Fibroblast of lung (primary cell): ENCODE results near the gene ADRM1. TPM values are rescaled to one million over a fixed set of nuclear protein-coding genes. Genes with fewer than 3 reads are reported as not detected.

Source experiments
- DNase-seq, 2 donors: peaks; one replicate each; pipeline versions ENCODE4 v3.0.0 to v3.0.0-alpha.2; 2010; ENCODE audit warnings: low read depth in 2 of 2
- H2AFZ ChIP-seq: 2 replicates; pipeline ENCODE4 v1.5.1; 2012; ENCODE audit warnings: low read length, control low read depth, inconsistent platforms
- H3K27ac ChIP-seq: 2 replicates; pipeline ENCODE4 v1.5.1; 2011; ENCODE audit warnings: low read length, control low read depth; ENCODE audit not compliant: insufficient read depth
- H3K27me3 ChIP-seq: 2 replicates; pipeline ENCODE4 v1.5.1; 2011; ENCODE audit warnings: mild to moderate bottlenecking, low read length; ENCODE audit not compliant: control insufficient read depth, insufficient read depth
- H3K36me3 ChIP-seq: 2 replicates; pipeline ENCODE4 v1.5.1; 2011; ENCODE audit warnings: low read length; ENCODE audit not compliant: control insufficient read depth, insufficient read depth
- H3K4me1 ChIP-seq: 2 replicates; pipeline ENCODE4 v1.5.1; 2011; ENCODE audit warnings: low read length; ENCODE audit not compliant: control insufficient read depth, insufficient read depth; ENCODE audit errors: extremely low read depth
- H3K4me2 ChIP-seq: 2 replicates; pipeline ENCODE4 v1.5.1; 2011; ENCODE audit warnings: low read length, control low read depth; ENCODE audit not compliant: insufficient read depth; ENCODE audit errors: extremely low read depth
- H3K4me3 ChIP-seq, 4 experiments: fragments of 200-600 bp in 1 of 4; sonication (generic) in 1 of 4; replicated peaks in 1 of 4; 2 replicates each; pipeline ENCODE4 v1.5.1; 2011 to 2016; ENCODE audit warnings: low read length in 4 of 4, low read depth in 3 of 4, mild to moderate bottlenecking in 3 of 4, control low read depth in 2 of 4, inconsistent platforms in 1 of 4, mixed read lengths in 1 of 4; ENCODE audit not compliant: insufficient read depth in 1 of 4; ENCODE audit errors: control extremely low read depth in 1 of 4
- H3K79me2 ChIP-seq: 2 replicates; pipeline ENCODE4 v1.5.1; 2012; ENCODE audit warnings: mild to moderate bottlenecking, low read length, inconsistent platforms; ENCODE audit not compliant: control insufficient read depth, insufficient read depth
- H3K9ac ChIP-seq: 2 replicates; pipeline ENCODE4 v1.5.1; 2011; ENCODE audit warnings: mild to moderate bottlenecking, low read length, control low read depth; ENCODE audit not compliant: insufficient read depth
- H3K9me3 ChIP-seq: 2 replicates; pipeline ENCODE4 v1.5.1; 2012; ENCODE audit warnings: low read depth, low read length; ENCODE audit not compliant: control insufficient read depth, insufficient read depth
- H4K20me1 ChIP-seq: 2 replicates; pipeline ENCODE4 v1.5.1; 2011; ENCODE audit warnings: low read length; ENCODE audit not compliant: control insufficient read depth, insufficient read depth; ENCODE audit errors: extremely low read depth
- EZH2 ChIP-seq: IDR thresholded peaks from 2 replicates; pipeline ENCODE4 v1.5.1; 2012; ENCODE audit warnings: low read length, control low read depth, mild to moderate bottlenecking; ENCODE audit errors: missing control alignments
- polyA plus RNA-seq, 2 donors: library from polyadenylated mRNA; depleted of rRNA in 1 of 2; stranded (reverse) in 1 of 2; unstranded in 1 of 2; fragments of >200 nt; gene quantifications; 2 replicates each; pipeline ENCODE4 v1.2.1, GENCODE V29; 2011 to 2012; ENCODE audit warnings: missing spikeins in 1 of 2
- total RNA-seq: library from RNA; depleted of rRNA; stranded (reverse); fragments of >200 nt; gene quantifications from 2 replicates; pipeline ENCODE4 v1.2.1, GENCODE V29; 2014
- TF ChIP-seq, protein P1 (sequence below), 2 donors: IDR thresholded peaks in 1 of 2; conservative IDR thresholded peaks in 1 of 2; 1 replicate in 1 of 2; 2 replicates in 1 of 2; pipeline ENCODE4 v1.5.1; 2011 to 2012; ENCODE audit warnings: low read length in 2 of 2, control low read depth in 1 of 2, inconsistent platforms in 1 of 2, low read depth in 1 of 2, mild to moderate bottlenecking in 1 of 2

Gene ADRM1
- total and polyA plus RNA-seq, 2 donors (not counting 1 experiment from before 2014, with no cell fraction given) = 41.2 to 71.3 TPM

DNA sequence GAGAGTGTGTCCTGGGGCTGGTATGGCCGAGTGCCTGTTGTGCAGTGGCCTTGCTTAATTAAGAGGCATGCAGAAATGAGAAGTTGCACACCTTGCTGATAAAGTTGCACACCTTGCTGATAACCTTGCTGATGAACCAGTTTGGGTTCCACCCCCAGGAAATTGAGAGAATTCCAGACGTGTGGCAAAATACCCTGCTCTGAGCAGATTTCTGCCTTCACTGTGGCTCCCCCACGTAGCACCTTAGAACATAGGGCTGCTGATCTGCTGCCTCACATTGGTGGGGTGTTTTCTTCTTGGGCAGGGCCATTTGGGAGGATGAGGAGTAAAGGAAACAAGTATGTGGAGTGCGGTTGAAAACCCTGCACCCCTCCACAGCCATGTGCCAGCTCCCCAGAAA is 22.5 kb upstream of the ADRM1 start:
- TF ChIP-seq, protein P1, sequence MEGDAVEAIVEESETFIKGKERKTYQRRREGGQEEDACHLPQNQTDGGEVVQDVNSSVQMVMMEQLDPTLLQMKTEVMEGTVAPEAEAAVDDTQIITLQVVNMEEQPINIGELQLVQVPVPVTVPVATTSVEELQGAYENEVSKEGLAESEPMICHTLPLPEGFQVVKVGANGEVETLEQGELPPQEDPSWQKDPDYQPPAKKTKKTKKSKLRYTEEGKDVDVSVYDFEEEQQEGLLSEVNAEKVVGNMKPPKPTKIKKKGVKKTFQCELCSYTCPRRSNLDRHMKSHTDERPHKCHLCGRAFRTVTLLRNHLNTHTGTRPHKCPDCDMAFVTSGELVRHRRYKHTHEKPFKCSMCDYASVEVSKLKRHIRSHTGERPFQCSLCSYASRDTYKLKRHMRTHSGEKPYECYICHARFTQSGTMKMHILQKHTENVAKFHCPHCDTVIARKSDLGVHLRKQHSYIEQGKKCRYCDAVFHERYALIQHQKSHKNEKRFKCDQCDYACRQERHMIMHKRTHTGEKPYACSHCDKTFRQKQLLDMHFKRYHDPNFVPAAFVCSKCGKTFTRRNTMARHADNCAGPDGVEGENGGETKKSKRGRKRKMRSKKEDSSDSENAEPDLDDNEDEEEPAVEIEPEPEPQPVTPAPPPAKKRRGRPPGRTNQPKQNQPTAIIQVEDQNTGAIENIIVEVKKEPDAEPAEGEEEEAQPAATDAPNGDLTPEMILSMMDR (conservative IDR thresholded peaks at IDR 0.05 in 1 of 2, IDR thresholded peaks at IDR 0.05 in 1 of 2; ENCODE audit: low read depth in 1 of 2, low read length in 2 of 2) = no peak
- no peak for TF ChIP-seq EZH2
- H4K20me1 ChIP-seq = no peaks in the 10 kb centered on the region
- H3K9me3 ChIP-seq = no peaks in the 10 kb centered on the region
- no peak overlapping the region for H3K4me2 ChIP-seq
- H3K27me3 ChIP-seq = no peaks in the 10 kb centered on the region
- H3K27ac ChIP-seq = no peak overlapping the region
- no peak overlapping the region for H2AFZ ChIP-seq
- no peak for DNase-seq
- no peaks in the 10 kb centered on the region for H3K79me2 ChIP-seq
- H3K9ac ChIP-seq = no peak overlapping the region
- peaks cover 4% of the 10 kb centered on the region for H3K36me3 ChIP-seq
- H3K4me3 ChIP-seq = no peak overlapping the region
- no peaks in the 10 kb centered on the region for H3K4me1 ChIP-seq

DNA sequence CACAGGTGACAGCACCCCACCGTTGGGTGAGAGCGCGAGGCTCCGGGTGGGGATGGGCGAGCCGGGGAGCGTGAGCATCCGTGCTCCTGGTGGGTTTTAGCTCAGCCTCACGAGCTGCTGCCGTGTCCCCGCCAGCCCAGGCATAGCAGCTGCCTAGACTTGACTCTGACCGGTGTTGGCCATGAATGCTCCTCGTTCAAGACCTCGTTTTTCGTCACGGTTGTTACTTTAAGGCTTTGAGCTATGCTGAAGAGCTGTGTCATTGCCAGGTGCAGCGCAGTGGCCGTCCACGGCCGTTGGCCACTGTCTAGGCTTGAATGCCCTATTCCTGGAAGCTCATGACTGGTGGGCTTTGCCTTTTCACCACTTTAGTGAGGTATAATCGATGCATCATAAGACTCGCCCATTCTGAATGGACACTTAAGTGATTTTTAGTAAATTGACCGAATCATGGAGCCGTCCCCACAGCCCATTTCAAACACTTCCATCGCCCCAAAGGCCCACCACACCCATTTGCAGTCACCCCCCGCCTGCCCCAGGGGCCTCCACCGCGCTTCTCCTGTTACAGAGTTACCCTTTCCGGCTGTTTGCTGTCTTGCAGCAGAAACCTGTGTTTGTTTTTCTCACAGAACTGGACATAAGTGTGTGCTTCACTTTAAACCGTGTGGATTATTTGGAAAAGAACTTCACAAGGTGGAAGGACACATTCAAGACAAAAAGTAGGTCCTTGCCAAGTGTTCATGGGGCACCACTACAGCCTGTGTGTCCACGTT is 21.4 kb upstream of the ADRM1 start:
- peaks cover 4% of the 10 kb centered on the region for H3K36me3 ChIP-seq
- no peak for DNase-seq

DNA sequence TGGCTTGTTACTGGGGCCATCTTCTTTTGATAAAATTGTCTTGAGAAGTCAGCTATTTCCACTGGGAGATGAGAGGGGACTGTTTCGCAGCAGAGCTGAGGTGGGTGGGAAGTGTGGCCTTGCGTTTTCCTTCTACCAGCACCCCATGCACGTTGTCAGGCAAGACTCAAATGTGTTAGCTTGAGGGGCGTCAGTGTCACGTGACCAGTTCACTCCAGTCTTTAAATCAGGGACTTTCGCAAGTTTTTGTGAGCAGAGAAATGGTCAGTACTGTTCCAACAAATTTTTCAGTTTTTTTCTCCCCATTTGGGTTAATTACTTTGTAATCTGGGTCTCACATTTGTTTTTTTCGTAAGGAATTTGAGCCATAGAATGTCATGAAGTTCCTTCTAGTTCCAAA is 20.7 kb upstream of the ADRM1 start:
- Histone ChIP-seq H3K9me3 (no peaks in the 10 kb centered on the region), H3K27me3 (no peaks in the 10 kb centered on the region), H4K20me1 (no peaks in the 10 kb centered on the region), H3K4me3 (no peak overlapping the region), H3K79me2 (no peaks in the 10 kb centered on the region), H3K4me1 (no peaks in the 10 kb centered on the region), H3K27ac (no peak overlapping the region), H3K9ac (no peak overlapping the region), H3K36me3 (peaks cover 7% of the 10 kb centered on the region), H3K4me2 (no peak overlapping the region), H2AFZ (no peak overlapping the region)
- DNase-seq = no peak
- TF ChIP-seq EZH2 = no peak
- TF ChIP-seq, protein P1 (conservative IDR thresholded peaks at IDR 0.05 in 1 of 2, IDR thresholded peaks at IDR 0.05 in 1 of 2; ENCODE audit: low read depth in 1 of 2, low read length in 2 of 2) = no peak

More for the DNA sequence above, 21.4 kb upstream of the ADRM1 start:
- H3K4me2 ChIP-seq = no peak overlapping the region
- H3K9ac ChIP-seq = no peak overlapping the region
- no peaks in the 10 kb centered on the region for H3K27me3 ChIP-seq
- H3K79me2 ChIP-seq = no peaks in the 10 kb centered on the region
- H3K27ac ChIP-seq = no peak overlapping the region
- TF ChIP-seq, protein P1 (conservative IDR thresholded peaks at IDR 0.05 in 1 of 2, IDR thresholded peaks at IDR 0.05 in 1 of 2; ENCODE audit: low read depth in 1 of 2, low read length in 2 of 2) = no peak
- no peak overlapping the region for H3K4me3 ChIP-seq
- H3K4me1 ChIP-seq = no peaks in the 10 kb centered on the region
- no peaks in the 10 kb centered on the region for H3K9me3 ChIP-seq
- H2AFZ ChIP-seq = no peak overlapping the region
- no peaks in the 10 kb centered on the region for H4K20me1 ChIP-seq
